Hematopoietic multipotent progenitor cell treated with erythropoietin and hydrocortisone succinate and interleukin-3 and kit ligand, for 15 days (in vitro differentiated cells): Measurements from ENCODE around the gene MT1G.
"Not testable (repeated sequence)": the region's sequence is repeated elsewhere in the genome, so short reads cannot be mapped to it uniquely, and the experiment has no call there.

Experiments
- DNase-seq: peaks from one replicate; pipeline ENCODE4 v3.0.0-alpha.2; 2015; ENCODE audit warnings: low spot score

The MT1G gene

GRCh38 chr16:56637814-56638750 lies 29.8 kb downstream of the MT1G start, which contains the start of gene MT1A:
TSS of gene MT1A (plus strand) at chr16:56638666. CDS start at chr16:56638739, 73 bp downstream.
- DNase-seq = no peak

- no peak for DNase-seq
Observed at GRCh38 chr16:56636616-56637413, 31.1 kb downstream of the MT1G start.

- no peak for DNase-seq
Observed at GRCh38 chr16:56635441-56635967, 32.4 kb downstream of the MT1G start.

GRCh38 chr16:56634715-56635440 lies 33.0 kb downstream of the MT1G start:
- no peak for DNase-seq

- no peak for DNase-seq
Observed at GRCh38 chr16:56633535-56633934, 34.3 kb downstream of the MT1G start.

- no peak for DNase-seq
Observed at GRCh38 chr16:56632848-56633365, 35.0 kb downstream of the MT1G start.

GRCh38 chr16:56632156-56632847 lies 35.6 kb downstream of the MT1G start, which contains the start of gene MT1M:
TSS of gene MT1M (plus strand) at chr16:56632659. CDS start at chr16:56632732, 73 bp downstream.
- no peak for DNase-seq

- no peak for DNase-seq
Observed at GRCh38 chr16:56631832-56632155, 36.1 kb downstream of the MT1G start.

GRCh38 chr16:56631197-56631596 lies 36.7 kb downstream of the MT1G start:
- no peak for DNase-seq

GRCh38 chr16:56630134-56630533 lies 37.7 kb downstream of the MT1G start:
- no peak for DNase-seq

GRCh38 chr16:56629531-56629930 lies 38.3 kb downstream of the MT1G start:
- no peak for DNase-seq

GRCh38 chr16:56628486-56629350 lies 39.1 kb downstream of the MT1G start:
- DNase-seq = no peak

GRCh38 chr16:56626685-56627084 lies 41.2 kb downstream of the MT1G start:
- no peak for DNase-seq

GRCh38 chr16:56625943-56626654 lies 41.8 kb downstream of the MT1G start:
- no peak for DNase-seq

GRCh38 chr16:56625140-56625942 lies 42.5 kb downstream of the MT1G start, which contains the start of gene MT1E:
TSS of gene MT1E (plus strand) at chr16:56625781. CDS start at chr16:56625852, 71 bp downstream.
- no peak for DNase-seq

GRCh38 chr16:56623637-56624036 lies 44.2 kb downstream of the MT1G start:
- no peak for DNase-seq

GRCh38 chr16:56623184-56623583 lies 44.7 kb downstream of the MT1G start:
- not testable (repeated sequence) for DNase-seq

- not testable (repeated sequence) for DNase-seq
Observed at GRCh38 chr16:56621665-56622445, 46.0 kb downstream of the MT1G start.
